Ovary (tissue), 3 donors: ENCODE results near the gene ADAM11.

ENCODE experiments used
- POLR2A ChIP-seq: fragments of 450-650 bp; IDR thresholded peaks from one replicate; pipeline ENCODE4 v1.6.1; 2017; ENCODE audit warnings: antibody characterized with exemption, mild to moderate bottlenecking, moderate library complexity
- TF ChIP-seq, protein P1 (sequence below), 3 donors: fragments of 450-650 bp in 2 of 3; fragments of 200-600 bp in 1 of 3; IDR thresholded peaks; one replicate each; pipeline versions ENCODE4 v1.5.1 to v1.8.0; 2016 to 2022; ENCODE audit warnings: antibody characterized with exemption in 3 of 3, mild to moderate bottlenecking in 1 of 3
- donor health status: DM: no; HTN: no; CAD: no.

DNA sequence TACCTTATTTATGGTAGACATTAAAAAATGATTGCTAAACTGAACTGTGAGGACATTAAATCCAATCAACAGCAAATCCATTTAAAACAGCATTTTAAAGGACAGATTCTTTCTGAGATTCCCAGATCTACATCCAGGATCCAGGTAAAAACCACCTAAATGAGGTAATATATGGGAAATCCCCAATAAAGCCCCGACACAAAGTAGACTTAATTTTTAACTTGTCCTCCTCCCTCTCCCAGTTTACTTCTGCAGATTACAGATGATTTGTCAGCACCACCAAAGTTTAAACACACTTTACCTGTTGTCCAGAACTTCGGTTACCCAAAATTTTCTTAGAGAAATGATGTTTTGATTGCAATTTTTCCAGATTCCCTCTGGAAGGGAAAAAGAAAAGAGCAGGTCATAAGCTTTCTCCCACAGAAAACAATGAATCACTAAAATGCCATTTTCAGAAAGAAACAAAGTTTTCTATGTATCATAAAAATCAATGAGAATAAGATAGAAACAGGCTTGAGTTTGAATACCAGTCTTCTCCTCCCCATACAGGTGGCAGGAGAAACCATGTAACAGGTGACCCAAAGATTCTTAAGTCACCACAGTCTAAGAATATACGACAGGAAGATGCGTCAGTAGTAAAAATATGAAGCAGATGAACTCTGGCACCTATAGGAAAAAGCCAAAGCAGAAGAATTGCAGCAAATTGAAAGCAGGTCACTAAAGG, 48.5 kb downstream of the ADAM11 start:
- TF ChIP-seq, protein P1, sequence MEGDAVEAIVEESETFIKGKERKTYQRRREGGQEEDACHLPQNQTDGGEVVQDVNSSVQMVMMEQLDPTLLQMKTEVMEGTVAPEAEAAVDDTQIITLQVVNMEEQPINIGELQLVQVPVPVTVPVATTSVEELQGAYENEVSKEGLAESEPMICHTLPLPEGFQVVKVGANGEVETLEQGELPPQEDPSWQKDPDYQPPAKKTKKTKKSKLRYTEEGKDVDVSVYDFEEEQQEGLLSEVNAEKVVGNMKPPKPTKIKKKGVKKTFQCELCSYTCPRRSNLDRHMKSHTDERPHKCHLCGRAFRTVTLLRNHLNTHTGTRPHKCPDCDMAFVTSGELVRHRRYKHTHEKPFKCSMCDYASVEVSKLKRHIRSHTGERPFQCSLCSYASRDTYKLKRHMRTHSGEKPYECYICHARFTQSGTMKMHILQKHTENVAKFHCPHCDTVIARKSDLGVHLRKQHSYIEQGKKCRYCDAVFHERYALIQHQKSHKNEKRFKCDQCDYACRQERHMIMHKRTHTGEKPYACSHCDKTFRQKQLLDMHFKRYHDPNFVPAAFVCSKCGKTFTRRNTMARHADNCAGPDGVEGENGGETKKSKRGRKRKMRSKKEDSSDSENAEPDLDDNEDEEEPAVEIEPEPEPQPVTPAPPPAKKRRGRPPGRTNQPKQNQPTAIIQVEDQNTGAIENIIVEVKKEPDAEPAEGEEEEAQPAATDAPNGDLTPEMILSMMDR (IDR thresholded peaks at IDR 0.05), result no peak
- TF ChIP-seq POLR2A, result no peak
